H9 (cell line): ENCODE results near the gene SMARCA2. TPM values are rescaled to one million over a fixed set of nuclear protein-coding genes. Genes with fewer than 3 reads are reported as not detected.

Experiments
- DNase-seq: peaks from one replicate; pipeline ENCODE4 v3.0.0-alpha.2; 2017
- H2AFZ ChIP-seq: one replicate; pipeline ENCODE4 v1.6.1; 2013; ENCODE audit warnings: mild to moderate bottlenecking, low read length, control low read depth, moderate library complexity
- H2AK5ac ChIP-seq: 2 replicates; pipeline ENCODE4 v1.6.1; 2013; ENCODE audit warnings: low read length, control low read depth, mixed read lengths; ENCODE audit not compliant: insufficient read length
- H2BK120ac ChIP-seq: one replicate; pipeline ENCODE4 v1.6.1; 2013; ENCODE audit warnings: low read depth, mild to moderate bottlenecking, low read length, control low read depth, inconsistent platforms; ENCODE audit not compliant: poor library complexity, severe bottlenecking
- H2BK12ac ChIP-seq: 2 replicates; pipeline ENCODE4 v1.6.1; 2013; ENCODE audit warnings: low read length, control low read depth, mixed read lengths, low read depth; ENCODE audit not compliant: insufficient read length
- H2BK15ac ChIP-seq: 2 replicates; pipeline ENCODE4 v1.6.1; 2013; ENCODE audit warnings: low read depth, low read length, control low read depth
- H2BK20ac ChIP-seq: one replicate; pipeline ENCODE4 v1.6.1; 2013; ENCODE audit warnings: low read depth, mild to moderate bottlenecking, low read length, control low read depth, inconsistent platforms; ENCODE audit not compliant: poor library complexity, severe bottlenecking
- H2BK5ac ChIP-seq: 2 replicates; pipeline ENCODE4 v1.6.1; 2013; ENCODE audit warnings: low read length, control low read depth, mixed read lengths; ENCODE audit not compliant: insufficient read length
- H3K14ac ChIP-seq: 2 replicates; pipeline ENCODE4 v1.6.1; 2013; ENCODE audit warnings: low read length, control low read depth; ENCODE audit not compliant: insufficient read depth
- H3K18ac ChIP-seq: 2 replicates; pipeline ENCODE4 v1.6.1; 2013; ENCODE audit warnings: low read depth, mild to moderate bottlenecking, mixed read lengths, low read length, control low read depth; ENCODE audit not compliant: insufficient read length
- H3K23ac ChIP-seq: 2 replicates; pipeline ENCODE4 v1.6.1; 2013; ENCODE audit warnings: low read length, control low read depth, mixed read lengths, low read depth; ENCODE audit not compliant: insufficient read length
- H3K23me2 ChIP-seq: 2 replicates; pipeline ENCODE4 v1.6.1; 2013; ENCODE audit warnings: low read depth, mild to moderate bottlenecking, mixed read lengths, low read length, control low read depth; ENCODE audit not compliant: insufficient read length, poor library complexity, severe bottlenecking
- H3K27ac ChIP-seq: 2 replicates; pipeline ENCODE4 v1.5.1; 2013; ENCODE audit warnings: low read length, control low read depth, mixed read lengths, low read depth; ENCODE audit not compliant: insufficient read length
- H3K27me3 ChIP-seq: 2 replicates; pipeline ENCODE4 v1.6.1; 2013; ENCODE audit warnings: low read length, control low read depth, inconsistent platforms; ENCODE audit not compliant: insufficient read depth
- H3K4ac ChIP-seq: 2 replicates; pipeline ENCODE4 v1.6.1; 2013; ENCODE audit warnings: low read depth, mild to moderate bottlenecking, control low read depth, inconsistent platforms, low read length, moderate library complexity
- H3K4me1 ChIP-seq: 2 replicates; pipeline ENCODE4 v1.6.1; 2013; ENCODE audit warnings: low read length, control low read depth, inconsistent platforms; ENCODE audit not compliant: insufficient read depth
- H3K4me2 ChIP-seq: 2 replicates; pipeline ENCODE4 v1.6.1; 2013; ENCODE audit warnings: low read length, control low read depth, mixed read lengths; ENCODE audit not compliant: insufficient read length, insufficient read depth
- H3K56ac ChIP-seq: 2 replicates; pipeline ENCODE4 v1.6.1; 2013; ENCODE audit warnings: low read depth, mild to moderate bottlenecking, mixed read lengths, low read length, control low read depth; ENCODE audit not compliant: insufficient read length
- H3K79me1 ChIP-seq: 2 replicates; pipeline ENCODE4 v1.6.1; 2013; ENCODE audit warnings: low read depth, mild to moderate bottlenecking, moderate library complexity, low read length, control low read depth, inconsistent platforms; ENCODE audit not compliant: insufficient read depth, poor library complexity, severe bottlenecking
- H3K79me2 ChIP-seq: 2 replicates; pipeline ENCODE4 v1.6.1; 2013; ENCODE audit warnings: low read length, control low read depth, inconsistent platforms; ENCODE audit not compliant: insufficient read depth
- H3K9ac ChIP-seq: 2 replicates; pipeline ENCODE4 v1.6.1; 2013; ENCODE audit warnings: low read length, control low read depth, mixed read lengths; ENCODE audit not compliant: insufficient read length; ENCODE audit errors: extremely low read depth
- H3K9me3 ChIP-seq: one replicate; pipeline ENCODE4 v1.6.1; 2013; ENCODE audit warnings: low read depth, low read length, inconsistent platforms; ENCODE audit not compliant: control insufficient read depth
- H3T11ph ChIP-seq: one replicate; pipeline ENCODE4 v1.6.1; 2013; ENCODE audit warnings: mild to moderate bottlenecking, low read length, control low read depth, inconsistent platforms
- H4K20me1 ChIP-seq: one replicate; pipeline ENCODE4 v1.6.1; 2013; ENCODE audit not compliant: control insufficient read depth, insufficient read length, insufficient read depth
- H4K5ac ChIP-seq: 2 replicates; pipeline ENCODE4 v1.6.1; 2013; ENCODE audit warnings: low read depth, mild to moderate bottlenecking, mixed read lengths, low read length, control low read depth; ENCODE audit not compliant: insufficient read length
- H4K8ac ChIP-seq: replicated peaks from 2 replicates; pipeline ENCODE4 v1.6.1; 2013; ENCODE audit warnings: low read length, control low read depth, mixed read lengths, low read depth; ENCODE audit not compliant: insufficient read length
- H4K91ac ChIP-seq: 2 replicates; pipeline ENCODE4 v1.6.1; 2013; ENCODE audit warnings: low read depth, mild to moderate bottlenecking, moderate library complexity, mixed read lengths, low read length, control low read depth; ENCODE audit not compliant: insufficient read length
- H3K27ac Mint-ChIP-seq, 3 experiments: 2 replicates in 2 of 3; 3 replicates in 1 of 3; pipeline ENCODE4 v1.8.0; 2020 to 2021; ENCODE audit warnings: mixed read lengths in 3 of 3, mild to moderate bottlenecking in 1 of 3, moderate library complexity in 1 of 3
- H3K27me3 Mint-ChIP-seq: 2 replicates; pipeline ENCODE4 v1.8.0; 2021; ENCODE audit warnings: low read depth, mild to moderate bottlenecking, moderate library complexity, mixed read lengths
- H3K36me3 Mint-ChIP-seq, 3 experiments: 2 replicates in 2 of 3; 3 replicates in 1 of 3; pipeline ENCODE4 v1.8.0; 2020 to 2021; ENCODE audit warnings: low read depth in 3 of 3, mixed read lengths in 3 of 3; ENCODE audit not compliant: insufficient read depth in 1 of 3
- H3K4me1 Mint-ChIP-seq, 2 experiments: 2 replicates each; pipeline ENCODE4 v1.8.0; 2020; ENCODE audit warnings: mixed read lengths in 2 of 2
- H3K4me3 Mint-ChIP-seq, 2 experiments: 2 replicates in 1 of 2; 3 replicates in 1 of 2; pipeline ENCODE4 v1.8.0; 2020 to 2021; ENCODE audit warnings: mild to moderate bottlenecking in 2 of 2, mixed read lengths in 2 of 2, moderate library complexity in 1 of 2
- H3K9me3 Mint-ChIP-seq, 2 experiments: 2 replicates in 1 of 2; 3 replicates in 1 of 2; pipeline ENCODE4 v1.8.0; 2020; ENCODE audit warnings: mild to moderate bottlenecking in 2 of 2, mixed read lengths in 2 of 2, moderate library complexity in 1 of 2
- CTCF ChIP-seq: fragments of 200-600 bp; sonication (generic); conservative IDR thresholded peaks from 3 replicates; pipeline ENCODE4 v1.8.0; 2021; ENCODE audit warnings: antibody characterized with exemption, mild to moderate bottlenecking
- WGBS: extraction: QIAGEN DNeasy Blood & Tissue Kit; methylation state at CpG from one replicate; pipeline ENCODE4 v1.1.7; 2013; ENCODE audit warnings: missing lambda C conversion rate, low lambda C conversion rate, mixed read lengths; ENCODE audit not compliant: insufficient read length; ENCODE audit errors: extremely low coverage; 5-methylcytosine and 5-hydroxymethylcytosine counted together
- total RNA-seq: library from RNA; stranded (reverse); gene quantifications from 2 replicates; pipeline ENCODE4 v1.2.1, GENCODE V29; 2021

Gene SMARCA2
- total RNA-seq, 1 experiment from 2014 or later = 15.3 TPM

DNA sequence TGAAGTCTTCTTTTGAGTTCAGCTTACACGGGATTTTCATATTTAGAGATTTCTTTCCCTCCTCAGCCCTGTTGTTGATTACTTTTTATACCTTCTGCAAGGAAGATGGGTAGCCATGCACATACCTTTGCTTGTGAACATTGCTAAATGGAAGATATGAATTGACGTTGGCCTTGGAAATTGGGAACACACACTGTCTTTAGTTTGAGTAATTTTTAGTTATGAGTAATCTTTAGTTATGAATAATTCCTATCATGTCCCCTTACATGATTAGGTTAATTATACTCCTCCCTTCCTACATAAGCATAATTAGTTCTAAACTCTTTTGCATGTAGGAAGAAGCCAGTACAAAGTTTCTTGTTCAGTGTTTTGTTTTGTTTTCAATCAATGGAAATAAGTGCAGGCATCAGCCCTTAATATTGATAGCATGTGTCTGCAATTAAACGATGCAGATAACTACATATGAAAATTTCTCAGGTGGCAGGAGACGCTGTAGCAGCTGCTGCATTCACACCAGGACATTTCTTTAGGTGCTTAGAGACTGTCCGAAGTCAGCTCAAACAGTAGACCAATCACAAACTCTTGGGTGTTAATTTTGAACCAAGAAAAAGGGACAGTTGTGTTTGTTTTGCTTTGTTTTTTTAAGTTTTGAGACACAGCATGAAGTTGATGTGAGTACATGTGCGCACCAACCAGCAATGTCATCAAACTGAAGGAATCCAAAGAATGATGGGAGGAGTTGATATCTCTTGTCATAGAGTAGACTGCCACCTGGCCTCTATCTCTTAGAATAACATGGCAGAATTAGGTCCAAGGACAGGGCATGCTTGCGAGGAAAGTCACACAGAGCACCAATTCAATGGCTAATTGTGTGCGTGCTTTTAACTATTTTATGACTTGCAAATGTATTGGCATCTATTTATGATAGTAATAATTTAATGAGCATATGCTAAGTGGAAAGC, 51.4 kb downstream of the SMARCA2 start:
- H3K27ac ChIP-seq = no peak overlapping the region
- WGBS = no CpG with 5 or more reads among the region's 8 CpGs
- H3T11ph ChIP-seq = no peak overlapping the region
- H2BK20ac ChIP-seq = no peak overlapping the region
- H3K23me2 ChIP-seq = no peaks in the 10 kb centered on the region
- H2BK5ac ChIP-seq = no peak overlapping the region
- H3K14ac ChIP-seq = no peak overlapping the region
- H3K79me2 ChIP-seq = no peaks in the 10 kb centered on the region
- H3K18ac ChIP-seq = no peak overlapping the region
- Mint-ChIP-seq H3K27me3 (peaks cover 2% of the 10 kb centered on the region; the same call in 1 of the 2 replicates), H3K9me3 (no peaks in the 10 kb centered on the region), H3K4me1 (peaks cover 4 to 5% of the 10 kb centered on the region in 2 experiments; a peak in 2 of 4 replicates), H3K27ac (no peak overlapping the region), H3K4me3 (no peak overlapping the region), H3K36me3 (no peaks in the 10 kb centered on the region)
- no peak overlapping the region for H2AFZ ChIP-seq
- no peaks in the 10 kb centered on the region for H3K9me3 ChIP-seq
- no peak overlapping the region for H2BK120ac ChIP-seq
- H4K8ac ChIP-seq = no peak overlapping the region
- TF ChIP-seq CTCF = peak; percentile 63
- no peak overlapping the region for H3K4me2 ChIP-seq
- H4K91ac ChIP-seq = no peak overlapping the region
- H3K4ac ChIP-seq = no peak overlapping the region
- no peak overlapping the region for H3K23ac ChIP-seq
- H2BK12ac ChIP-seq = no peak overlapping the region
- no peak overlapping the region for H4K5ac ChIP-seq
- no peaks in the 10 kb centered on the region for H3K27me3 ChIP-seq
- H3K79me1 ChIP-seq = no peaks in the 10 kb centered on the region
- no peak overlapping the region; the same call in 1 of the 2 replicates for H2BK15ac ChIP-seq
- DNase-seq = no peak
- no peak overlapping the region for H3K9ac ChIP-seq
- H2AK5ac ChIP-seq = no peak overlapping the region
- no peaks in the 10 kb centered on the region for H3K4me1 ChIP-seq
- no peak overlapping the region for H3K56ac ChIP-seq
- H4K20me1 ChIP-seq = no peaks in the 10 kb centered on the region
